AG20443 (cell line): ENCODE results near the gene TCF3.

Source experiments
- DNase-seq: peaks from one replicate; pipeline ENCODE4 v3.0.0; 2012; ENCODE audit warnings: low spot score, mixed read lengths

TCF3 gene

GRCh38 chr19:1609680-1610474 is 42.5 kb downstream of the TCF3 start:
- no peak for DNase-seq

- no peak for DNase-seq
Measured at GRCh38 chr19:1609103-1609396, 43.4 kb downstream of the TCF3 start.

- no peak for DNase-seq
Measured at GRCh38 chr19:1608359-1609102, 43.9 kb downstream of the TCF3 start.

- no peak for DNase-seq
Measured at GRCh38 chr19:1606138-1606651, 46.2 kb downstream of the TCF3 start.

GRCh38 chr19:1605236-1606137 is 46.9 kb downstream of the TCF3 start, which contains the start of gene UQCR11:
TSS of gene UQCR11 (minus strand) at chr19:1605462. CDS start at chr19:1605409, 53 bp downstream.
- peak; percentile 100 for DNase-seq

- no peak for DNase-seq
Measured at GRCh38 chr19:1602091-1602707, 50.2 kb downstream of the TCF3 start.

GRCh38 chr19:1601613-1602064 is 50.8 kb downstream of the TCF3 start:
- no peak for DNase-seq

- no peak for DNase-seq
Measured at GRCh38 chr19:1599460-1599846, 53.0 kb downstream of the TCF3 start.

- no peak for DNase-seq
Measured at GRCh38 chr19:1598777-1599459, 53.5 kb downstream of the TCF3 start.

GRCh38 chr19:1593501-1593772 is 59.0 kb downstream of the TCF3 start:
- no peak for DNase-seq

- DNase-seq, result peak; percentile 99
Measured at GRCh38 chr19:1592755-1593500, 59.5 kb downstream of the TCF3 start, which contains the start of gene MBD3. TSS of gene MBD3 (minus strand) at chr19:1592865. CDS start at chr19:1592631, 234 bp downstream.

- DNase-seq, result peak; percentile 99
Measured at GRCh38 chr19:1592024-1592754, 60.2 kb downstream of the TCF3 start.

GRCh38 chr19:1591421-1592023 is 60.9 kb downstream of the TCF3 start:
- DNase-seq, result no peak

- no peak for DNase-seq
Measured at GRCh38 chr19:1590641-1591397, 61.6 kb downstream of the TCF3 start.

- DNase-seq, result no peak
Measured at GRCh38 chr19:1587872-1588271, 64.5 kb downstream of the TCF3 start.

- no peak for DNase-seq
Measured at GRCh38 chr19:1585243-1585580, 67.2 kb downstream of the TCF3 start.

GRCh38 chr19:1584500-1585242 is 67.7 kb downstream of the TCF3 start:
- DNase-seq, result no peak

- DNase-seq, result no peak
Measured at GRCh38 chr19:1582201-1582600, 70.2 kb downstream of the TCF3 start.
